SU-DHL-6 (cell line): ENCODE results near the gene HM13.

Source experiments
- H2AFZ ChIP-seq: fragments of 200-600 bp; sonication (generic); 2 replicates; pipeline ENCODE4 v1.6.1; 2014; ENCODE audit warnings: low read depth, mild to moderate bottlenecking, moderate library complexity, mixed read lengths, antibody characterized with exemption, low read length; ENCODE audit not compliant: severe bottlenecking
- H3F3A ChIP-seq: fragments of 200-600 bp; shearing (Covaris generic); 2 replicates; pipeline ENCODE4 v1.6.0; 2016; ENCODE audit warnings: antibody characterized with exemption, mild to moderate bottlenecking; ENCODE audit not compliant: insufficient read depth
- H3K27ac ChIP-seq: fragments of 200-600 bp; sonication (generic); 2 replicates; pipeline ENCODE4 v1.5.1; 2016; ENCODE audit warnings: low read depth, mild to moderate bottlenecking, low read length, moderate library complexity, mixed read lengths
- H3K27me3 ChIP-seq: fragments of 200-600 bp; sonication (generic), shearing (Covaris generic); 2 replicates; pipeline ENCODE4 v1.6.0; 2014; ENCODE audit warnings: mild to moderate bottlenecking, low read length
- H3K36me3 ChIP-seq: fragments of 200-600 bp; sonication (generic); 2 replicates; pipeline ENCODE4 v1.6.1; 2014; ENCODE audit warnings: mild to moderate bottlenecking, low read length, mixed read lengths
- H3K4me2 ChIP-seq: fragments of 300-600, 200-600 bp; shearing (Covaris generic), sonication (generic); 2 replicates; pipeline ENCODE4 v1.6.0; 2014; ENCODE audit warnings: low read length, low read depth, mild to moderate bottlenecking; ENCODE audit not compliant: poor library complexity, severe bottlenecking
- H3K4me3 ChIP-seq: fragments of 200-600 bp; sonication (generic); 2 replicates; pipeline ENCODE4 v1.5.1; 2014; ENCODE audit warnings: antibody characterized with exemption, low read length, mild to moderate bottlenecking, mixed read lengths; ENCODE audit not compliant: insufficient read depth, poor library complexity, severe bottlenecking
- H3K79me2 ChIP-seq: fragments of 200-600 bp; sonication (generic); 2 replicates; pipeline ENCODE4 v1.6.1; 2014; ENCODE audit warnings: mild to moderate bottlenecking, low read length, moderate library complexity; ENCODE audit not compliant: insufficient read depth
- H3K9ac ChIP-seq: fragments of 200-600 bp; sonication (generic); 2 replicates; pipeline ENCODE4 v1.7.0; 2014; ENCODE audit warnings: mild to moderate bottlenecking, low read length
- H3K9me2 ChIP-seq: fragments of 200-600 bp; sonication (generic); replicated peaks from 2 replicates; pipeline ENCODE4 v1.6.1; 2014; ENCODE audit warnings: low read length; ENCODE audit not compliant: insufficient read depth
- H3K9me3 ChIP-seq: fragments of 200-600 bp; sonication (generic); 2 replicates; pipeline ENCODE4 v1.6.1; 2014; ENCODE audit warnings: low read length, mixed read lengths; ENCODE audit not compliant: insufficient read depth
- H4K20me1 ChIP-seq: fragments of 200-600 bp; sonication (generic); 2 replicates; pipeline ENCODE4 v1.6.1; 2014; ENCODE audit warnings: low read depth, mild to moderate bottlenecking, antibody characterized with exemption, low read length, moderate library complexity, mixed read lengths
- EZH2phosphoT487 ChIP-seq: fragments of 200-600 bp; sonication (generic), shearing (Covaris generic); conservative IDR thresholded peaks from 2 replicates; pipeline ENCODE4 v1.6.1; 2018; ENCODE audit warnings: mild to moderate bottlenecking, antibody characterized with exemption, low read length, moderate library complexity, mixed read lengths
- TF ChIP-seq, protein P1 (sequence below): fragments of 200-600 bp; sonication (generic); IDR thresholded peaks from one replicate; pipeline ENCODE4 v1.5.1; 2017; ENCODE audit warnings: antibody characterized with exemption, mild to moderate bottlenecking, low read length, moderate library complexity; ENCODE audit not compliant: insufficient read depth, poor library complexity, severe bottlenecking

HM13 gene

DNA sequence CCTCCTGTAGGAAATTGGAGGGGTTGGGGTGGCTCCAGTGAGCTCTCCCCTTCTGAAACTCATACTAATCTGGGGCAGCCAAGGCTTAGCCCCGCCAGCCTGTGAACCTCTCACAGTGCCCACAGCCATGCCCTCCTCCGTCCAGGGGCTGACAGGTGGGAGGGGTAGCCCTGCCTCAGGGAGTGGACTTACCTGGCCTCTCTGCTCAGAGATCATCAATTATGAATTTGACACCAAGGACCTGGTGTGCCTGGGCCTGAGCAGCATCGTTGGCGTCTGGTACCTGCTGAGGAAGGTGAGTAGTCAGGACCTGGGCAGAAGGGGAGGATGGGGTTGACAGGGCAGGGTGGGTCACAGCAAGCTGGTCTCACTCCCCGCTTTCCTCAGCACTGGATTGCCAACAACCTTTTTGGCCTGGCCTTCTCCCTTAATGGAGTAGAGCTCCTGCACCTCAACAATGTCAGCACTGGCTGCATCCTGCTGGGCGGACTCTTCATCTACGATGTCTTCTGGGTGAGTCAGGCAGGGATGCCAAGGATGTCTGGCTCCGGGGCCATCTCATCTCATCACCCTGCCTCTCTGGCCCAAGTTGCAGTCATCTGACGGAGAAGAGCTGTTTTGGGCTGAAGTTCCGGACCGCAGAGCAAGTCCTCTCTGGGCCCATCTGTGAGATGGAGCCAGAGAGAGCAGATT, 34.7 kb downstream of the HM13 start:
- Histone ChIP-seq H3K27me3 (no peaks in the 10 kb centered on the region), H3K27ac (no peak overlapping the region), H3K9ac (no peak overlapping the region; the same call in 1 of the 2 replicates), H3K9me3 (no peaks in the 10 kb centered on the region), H3F3A (no peaks in the 10 kb centered on the region), H3K79me2 (peaks cover 20% of the 10 kb centered on the region), H2AFZ (no peak overlapping the region), H3K9me2 (no peaks in the 10 kb centered on the region), H3K4me2 (peak overlapping the region; percentile 60), H4K20me1 (no peaks in the 10 kb centered on the region), H3K4me3 (no peak overlapping the region), H3K36me3 (peaks cover 6% of the 10 kb centered on the region)
- TF ChIP-seq, protein P1, sequence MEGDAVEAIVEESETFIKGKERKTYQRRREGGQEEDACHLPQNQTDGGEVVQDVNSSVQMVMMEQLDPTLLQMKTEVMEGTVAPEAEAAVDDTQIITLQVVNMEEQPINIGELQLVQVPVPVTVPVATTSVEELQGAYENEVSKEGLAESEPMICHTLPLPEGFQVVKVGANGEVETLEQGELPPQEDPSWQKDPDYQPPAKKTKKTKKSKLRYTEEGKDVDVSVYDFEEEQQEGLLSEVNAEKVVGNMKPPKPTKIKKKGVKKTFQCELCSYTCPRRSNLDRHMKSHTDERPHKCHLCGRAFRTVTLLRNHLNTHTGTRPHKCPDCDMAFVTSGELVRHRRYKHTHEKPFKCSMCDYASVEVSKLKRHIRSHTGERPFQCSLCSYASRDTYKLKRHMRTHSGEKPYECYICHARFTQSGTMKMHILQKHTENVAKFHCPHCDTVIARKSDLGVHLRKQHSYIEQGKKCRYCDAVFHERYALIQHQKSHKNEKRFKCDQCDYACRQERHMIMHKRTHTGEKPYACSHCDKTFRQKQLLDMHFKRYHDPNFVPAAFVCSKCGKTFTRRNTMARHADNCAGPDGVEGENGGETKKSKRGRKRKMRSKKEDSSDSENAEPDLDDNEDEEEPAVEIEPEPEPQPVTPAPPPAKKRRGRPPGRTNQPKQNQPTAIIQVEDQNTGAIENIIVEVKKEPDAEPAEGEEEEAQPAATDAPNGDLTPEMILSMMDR = no peak
- TF ChIP-seq EZH2phosphoT487 = no peak

DNA sequence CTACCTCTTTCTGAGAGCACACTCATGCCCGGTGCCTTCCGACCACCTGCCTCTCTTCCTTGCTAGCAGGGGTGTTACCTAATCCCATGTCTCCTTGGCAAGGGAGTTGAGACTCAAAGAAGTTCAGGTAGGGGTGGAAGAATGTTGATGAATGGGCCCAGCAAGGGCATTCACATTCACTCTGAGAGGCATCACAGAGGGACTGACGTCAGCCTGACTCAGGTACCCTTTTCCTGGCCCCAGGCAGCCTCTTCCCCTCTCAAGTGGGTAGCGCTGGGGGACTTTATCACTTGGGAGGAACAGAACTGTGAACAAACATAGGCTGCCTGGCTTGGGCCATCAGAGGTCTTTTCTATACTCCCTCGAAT, 35.3 kb downstream of the HM13 start:
- no peaks in the 10 kb centered on the region for H4K20me1 ChIP-seq
- H3K9me2 ChIP-seq = no peaks in the 10 kb centered on the region
- H2AFZ ChIP-seq = no peak overlapping the region
- no peak overlapping the region for H3K27ac ChIP-seq
- no peaks in the 10 kb centered on the region for H3K27me3 ChIP-seq
- no peaks in the 10 kb centered on the region for H3F3A ChIP-seq
- H3K4me2 ChIP-seq = no peak overlapping the region
- peaks cover 20% of the 10 kb centered on the region for H3K79me2 ChIP-seq
- no peaks in the 10 kb centered on the region for H3K9me3 ChIP-seq
- no peak overlapping the region for H3K9ac ChIP-seq
- H3K4me3 ChIP-seq = no peak overlapping the region
- H3K36me3 ChIP-seq = peaks cover 6% of the 10 kb centered on the region
- TF ChIP-seq, protein P1 = no peak
- no peak for TF ChIP-seq EZH2phosphoT487

DNA sequence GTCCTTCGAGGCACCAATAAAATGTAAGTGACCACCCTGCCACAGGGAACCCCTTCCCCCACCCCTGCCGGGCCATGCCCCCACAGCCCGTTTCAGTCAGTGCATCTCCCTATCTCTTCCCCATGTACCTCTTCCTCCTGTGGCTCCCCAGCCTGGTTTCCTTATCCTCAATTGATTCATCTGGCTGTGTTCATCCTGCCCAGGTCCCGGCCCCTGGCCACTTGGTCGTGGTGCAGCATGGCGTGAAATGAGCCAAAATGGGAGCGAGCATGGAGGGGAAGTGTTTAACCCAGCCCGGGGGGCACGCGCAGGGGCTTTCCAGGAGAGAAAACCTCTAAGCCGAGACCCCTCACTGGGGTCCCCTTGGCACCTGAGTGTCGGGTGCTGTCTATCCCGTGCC, 35.9 kb downstream of the HM13 start:
- Histone ChIP-seq H4K20me1 (no peaks in the 10 kb centered on the region), H3K36me3 (peaks cover 6% of the 10 kb centered on the region), H3K27me3 (no peaks in the 10 kb centered on the region), H3K79me2 (peaks cover 20% of the 10 kb centered on the region), H3K9me2 (no peaks in the 10 kb centered on the region), H3K9me3 (no peaks in the 10 kb centered on the region), H3F3A (no peaks in the 10 kb centered on the region), H3K4me3 (no peak overlapping the region), H3K4me2 (no peak overlapping the region), H3K27ac (no peak overlapping the region), H3K9ac (no peak overlapping the region), H2AFZ (no peak overlapping the region)
- TF ChIP-seq EZH2phosphoT487 = no peak
- TF ChIP-seq, protein P1 = no peak
